ENCODE data around the gene SMURF1.
"Not testable (repeated sequence)": the region's sequence is repeated elsewhere in the genome, so short reads cannot be mapped to it uniquely, and the experiment has no call there.

SMURF1 gene

GRCh38 chr7:99165816-99166215, 21.9 kb upstream of the SMURF1 start:
- FAIRE-seq = no peak
- TF ChIP-seq CTCF (IDR thresholded peaks at IDR 0.05; ENCODE audit: insufficient read depth, missing control alignments) = no peak
- no peak for DNase-seq (ENCODE audit: insufficient read length, low spot score)

- not testable (repeated sequence) for FAIRE-seq; DNase-seq (ENCODE audit: insufficient read length, low spot score)
Measured at GRCh38 chr7:99163669-99164068, 19.8 kb upstream of the SMURF1 start.

GRCh38 chr7:99156649-99157048, 12.7 kb upstream of the SMURF1 start:
- no peak for FAIRE-seq
- no peak for TF ChIP-seq CTCF (IDR thresholded peaks at IDR 0.05; ENCODE audit: insufficient read depth, missing control alignments)
- no peak for DNase-seq (ENCODE audit: insufficient read length, low spot score)

GRCh38 chr7:99155211-99155610, 11.3 kb upstream of the SMURF1 start:
- FAIRE-seq (no peak), DNase-seq (ENCODE audit: insufficient read length, low spot score) (no peak)
- TF ChIP-seq CTCF (IDR thresholded peaks at IDR 0.05; ENCODE audit: insufficient read depth, missing control alignments) = no peak

GRCh38 chr7:99146979-99147378, 3.1 kb upstream of the SMURF1 start:
- TF ChIP-seq CTCF (IDR thresholded peaks at IDR 0.05; ENCODE audit: insufficient read depth, missing control alignments) = no peak
- FAIRE-seq (no peak), DNase-seq (ENCODE audit: insufficient read length, low spot score) (no peak)

- DNase-seq (ENCODE audit: insufficient read length, low spot score) (no peak), FAIRE-seq (no peak)
- no peak for TF ChIP-seq CTCF (IDR thresholded peaks at IDR 0.05; ENCODE audit: insufficient read depth, missing control alignments)
Measured at GRCh38 chr7:99143521-99143852, 421 bp downstream of the SMURF1 start.

GRCh38 chr7:99142727-99143520, 984 bp downstream of the SMURF1 start:
- DNase-seq (ENCODE audit: insufficient read length, low spot score) (no peak), FAIRE-seq (no peak)
- TF ChIP-seq CTCF (IDR thresholded peaks at IDR 0.05; ENCODE audit: insufficient read depth, missing control alignments) = no peak
